Measurements from ENCODE around the gene RBM17. TPM values are rescaled to one million over a fixed set of nuclear protein-coding genes. Genes with fewer than 3 reads are reported as not detected.
A peak's percentile ranks its signal among the peaks of the same experiment; 100 is the strongest.

Gene RBM17
- total and polyA plus RNA-seq, 2 of the 4 experiments (the other 2 are of a cell fraction): 24.6 to 56.7 TPM

GRCh38 chr10:6120691-6121090 is 31.9 kb downstream of the RBM17 start:
- peak overlapping the region; percentile 49; the same call in 1 of the 2 replicates for H4K91ac ChIP-seq (ENCODE audit: insufficient read depth, low read depth, low read length)
- no peak overlapping the region for H3K9ac ChIP-seq (ENCODE audit: low read depth, low read length)
- H3K14ac ChIP-seq (replicated peaks; ENCODE audit: low read depth, low read length): 0 out of 2 replicates have a peak overlapping the region, but pooled peaks have one; percentile 68
- dilution Hi-C loops (cut with HindIII; ENCODE audit: low sequenced_read_pairs, unreplicated experiment) (no loop called here), intact Hi-C loops (cut with micrococcal nuclease) (no loop called here), in situ Hi-C loops (cut with MboI; ENCODE audit: low sequenced_read_pairs) (no loop called here)
- ATAC-seq (ENCODE audit: low read depth) (no peak), DNase-seq (no peak)
- H3K36me3 ChIP-seq (ENCODE audit: control insufficient read depth, insufficient read depth, low read length): peaks cover 1% of the 10 kb centered on the region; the same call in 1 of the 2 replicates
- WGBS, 2 experiments (ENCODE audit: extremely low coverage in 2 of 2, insufficient read length in 1 of 2): 70% methylated on average over 2 of the region's 15 CpGs; no CpG with 5 or more reads in 1 of the 2 experiments
- no peaks in the 10 kb centered on the region for H4K20me1 ChIP-seq (ENCODE audit: insufficient read depth, low read length)
- no peak overlapping the region for H2BK20ac ChIP-seq (ENCODE audit: low read depth, low read length)
- H3K18ac ChIP-seq (ENCODE audit: low read depth, low read length): no peak overlapping the region
- H2AFZ ChIP-seq (replicated peaks; ENCODE audit: low read length, poor library complexity): no peak overlapping the region
- H3K27ac ChIP-seq (ENCODE audit: insufficient read depth, low read length): no peak overlapping the region
- no peak for TF ChIP-seq CEBPB (IDR thresholded peaks at IDR 0.05; ENCODE audit: low read depth, low read length)
- H2AK9ac ChIP-seq (replicated peaks; ENCODE audit: low read depth, low read length, poor library complexity): peak overlapping the region; percentile 40
- no peak overlapping the region for H3K4me3 ChIP-seq (ENCODE audit: insufficient read depth, low read depth, low read length)
- POLR2A ChIA-PET (ENCODE audit: unreplicated experiment): no interaction called here
- H3K79me1 ChIP-seq (ENCODE audit: low read depth in 1 of 2, low read length in 2 of 2): peaks cover 7 to 12% of the 10 kb centered on the region in 2 experiments; a peak in 3 of 4 replicates
- no TSS peak for BruUV-seq (replicated peaks)
- H2AK5ac ChIP-seq (ENCODE audit: low read depth, low read length): peak overlapping the region; percentile 48; the same call in 1 of the 2 replicates
- no peak overlapping the region for H3K4me2 ChIP-seq (ENCODE audit: low read depth, low read length)
- H2BK15ac ChIP-seq (ENCODE audit: low read depth, low read length): peak overlapping the region; percentile 77; the same call in 1 of the 3 replicates
- H3K27me3 ChIP-seq (ENCODE audit: control insufficient read depth, insufficient read depth, low read length): no peaks in the 10 kb centered on the region
- CTCF ChIA-PET: interaction anchor here (0.6 to 1.6 kb wide), 2 partner anchors 35 to 82 kb away, joined by 3 to 4 read pairs; partner anchors contain the start of gene PFKFB3
- H4K8ac ChIP-seq (ENCODE audit: low read depth in 2 of 2, low read length in 2 of 2): peak overlapping the region in 1 of 2 experiments; percentile 41; a peak in 1 of 4 replicates
- peaks cover 6% of the 10 kb centered on the region for H3K4me1 ChIP-seq (ENCODE audit: control insufficient read depth, insufficient read depth, low read length)
- no peak overlapping the region for H2BK5ac ChIP-seq (ENCODE audit: low read depth, low read length, poor library complexity, severe bottlenecking)
- H3K9me1 ChIP-seq (ENCODE audit: insufficient read depth, low read length): peaks cover 2% of the 10 kb centered on the region; the same call in 1 of the 2 replicates
- no peak overlapping the region for H3K56ac ChIP-seq (ENCODE audit: extremely low read depth, insufficient read depth, low read length)
- H3K23ac ChIP-seq (ENCODE audit: low read depth, low read length): 0 out of 2 replicates have a peak overlapping the region, but pooled peaks have one; percentile 65
- H4K5ac ChIP-seq (ENCODE audit: low read depth, low read length): no peak overlapping the region
- H3K9me3 ChIP-seq (ENCODE audit: control insufficient read depth, insufficient read depth, low read length): no peaks in the 10 kb centered on the region
- H3K4ac ChIP-seq (ENCODE audit: low read depth, low read length): peak overlapping the region; percentile 53
- H2BK120ac ChIP-seq (ENCODE audit: low read depth, low read length): peak overlapping the region; percentile 49; the same call in 1 of the 2 replicates

Measured in IMR-90 (cell line).